H1 (cell line): Measurements from ENCODE around the gene MYOT. TPM values are rescaled to one million over a fixed set of nuclear protein-coding genes. Genes with fewer than 3 reads are reported as not detected.

Experiments
- CTCF ChIA-PET: fragments of 300-600 bp; sonication (Branson Sonifier 250); formaldehyde crosslinking; loops from one replicate; lab custom pipeline; 2021; ENCODE audit not compliant: partially characterized antibody; lab: Charles Lee
- POLR2A ChIA-PET: fragments of 300-600 bp; sonication (Branson Sonifier 250); formaldehyde crosslinking; loops from one replicate; lab custom pipeline; 2021; ENCODE audit warnings: inconsistent platforms; ENCODE audit not compliant: partially characterized antibody; lab: Charles Lee
- DNase-seq, 2 experiments: peaks; one replicate each; pipeline versions ENCODE4 v3.0.0 to v3.0.0-alpha.2; 2010 to 2022; ENCODE audit warnings: low spot score in 2 of 2, low read depth in 1 of 2, mixed read lengths in 1 of 2
- FAIRE-seq: peaks from 2 replicates; lab custom pipeline; 2011; peaks lifted over from hg19 to GRCh38; lab: Jason Lieb, UNC
- H2AFZ ChIP-seq: 2 replicates; pipeline ENCODE4 v1.8.1; 2012; ENCODE audit warnings: low read length, inconsistent platforms
- H2AK5ac ChIP-seq: 2 replicates; pipeline ENCODE4 v1.6.1; 2013; ENCODE audit warnings: low read depth, low read length
- H2BK120ac ChIP-seq: replicated peaks from 2 replicates; pipeline ENCODE3; 2013; ENCODE audit warnings: low read depth, low read length, inconsistent platforms
- H2BK12ac ChIP-seq: 2 replicates; pipeline ENCODE4 v1.6.1; 2013; ENCODE audit warnings: low read depth, low read length
- H2BK15ac ChIP-seq: 2 replicates; pipeline ENCODE4 v1.6.1; 2013; ENCODE audit warnings: low read length
- H2BK20ac ChIP-seq: 2 replicates; pipeline ENCODE4 v1.6.1; 2013; ENCODE audit warnings: low read length
- H2BK5ac ChIP-seq: 2 replicates; pipeline ENCODE4 v1.6.1; 2013; ENCODE audit warnings: low read depth, low read length
- H3K14ac ChIP-seq: 2 replicates; pipeline ENCODE4 v1.6.1; 2013; ENCODE audit warnings: inconsistent platforms; ENCODE audit not compliant: insufficient read length
- H3K18ac ChIP-seq: 2 replicates; pipeline ENCODE4 v1.6.1; 2013; ENCODE audit warnings: low read length; ENCODE audit errors: extremely low read depth
- H3K23ac ChIP-seq: 2 replicates; pipeline ENCODE4 v1.6.1; 2013; ENCODE audit warnings: inconsistent platforms; ENCODE audit not compliant: insufficient read length
- H3K23me2 ChIP-seq: 2 replicates; pipeline ENCODE4 v1.6.1; 2013; ENCODE audit warnings: low read depth, low read length
- H3K27ac ChIP-seq: 2 replicates; pipeline ENCODE4 v1.6.1; 2011; ENCODE audit warnings: low read depth, low read length, inconsistent platforms
- H3K27me3 ChIP-seq, 4 experiments: replicated peaks in 1 of 4; 1 replicate in 1 of 4; 2 replicates in 3 of 4; pipeline versions ENCODE4 v1.6.1 to v1.8.1; 2011 to 2013; ENCODE audit warnings: low read length in 3 of 4, mild to moderate bottlenecking in 3 of 4, inconsistent platforms in 2 of 4, mixed read lengths in 2 of 4, moderate library complexity in 1 of 4; ENCODE audit not compliant: control insufficient read depth in 3 of 4, insufficient read depth in 3 of 4; ENCODE audit errors: extremely low read depth in 1 of 4
- H3K36me3 ChIP-seq, 4 experiments: 2 replicates each; pipeline versions ENCODE4 v1.6.1 to v1.8.1; 2011 to 2013; ENCODE audit warnings: mild to moderate bottlenecking in 4 of 4, low read length in 3 of 4, moderate library complexity in 2 of 4, control low read depth in 1 of 4, inconsistent platforms in 1 of 4; ENCODE audit not compliant: insufficient read depth in 4 of 4, control insufficient read depth in 2 of 4
- H3K4ac ChIP-seq: replicated peaks from 2 replicates; pipeline ENCODE3; 2013; ENCODE audit warnings: low read length, low read depth, mixed read lengths, inconsistent platforms; ENCODE audit not compliant: insufficient read length
- H3K4me1 ChIP-seq, 4 experiments: replicated peaks in 1 of 4; 1 replicate in 1 of 4; 2 replicates in 3 of 4; pipeline versions ENCODE4 v1.6.1 to v1.8.1; 2011 to 2013; ENCODE audit warnings: low read length in 3 of 4, inconsistent platforms in 2 of 4, mixed read lengths in 1 of 4; ENCODE audit not compliant: insufficient read depth in 4 of 4, control insufficient read depth in 3 of 4
- H3K4me2 ChIP-seq, 2 experiments: 2 replicates each; pipeline versions ENCODE4 v1.6.1 to v1.8.1; 2011 to 2013; ENCODE audit warnings: low read depth in 2 of 2, low read length in 2 of 2, control low read depth in 1 of 2, inconsistent platforms in 1 of 2, mild to moderate bottlenecking in 1 of 2; ENCODE audit not compliant: insufficient read depth in 1 of 2
- H3K4me3 ChIP-seq, 4 experiments: fragments of 200-600, 300-600 bp in 1 of 4; sonication (generic), shearing (Covaris generic), sonication (Bioruptor Twin) in 1 of 4; 2 replicates each; pipeline versions ENCODE4 v1.5.1 to v1.8.1; 2011 to 2016; ENCODE audit warnings: low read length in 4 of 4, low read depth in 3 of 4, control low read depth in 2 of 4, inconsistent platforms in 2 of 4, mild to moderate bottlenecking in 2 of 4, mixed read lengths in 1 of 4, moderate library complexity in 1 of 4; ENCODE audit not compliant: insufficient read depth in 2 of 4; ENCODE audit errors: extremely low read depth in 1 of 4
- H3K56ac ChIP-seq: replicated peaks from 2 replicates; pipeline ENCODE3; 2013; ENCODE audit warnings: low read depth, mild to moderate bottlenecking, mixed read lengths, low read length, inconsistent platforms; ENCODE audit not compliant: insufficient read length
- H3K79me1 ChIP-seq: 2 replicates; pipeline ENCODE4 v1.6.1; 2013; ENCODE audit warnings: low read depth, low read length, control low read depth
- H3K79me2 ChIP-seq, 2 experiments: 2 replicates each; pipeline versions ENCODE4 v1.6.1 to v1.8.1; 2012 to 2013; ENCODE audit warnings: low read length in 2 of 2, mild to moderate bottlenecking in 2 of 2, inconsistent platforms in 1 of 2; ENCODE audit not compliant: insufficient read depth in 2 of 2, control insufficient read depth in 1 of 2
- H3K9ac ChIP-seq, 4 experiments: replicated peaks in 1 of 4; 1 replicate in 1 of 4; 2 replicates in 3 of 4; pipeline versions ENCODE4 v1.6.1 to v1.8.1; 2011 to 2013; ENCODE audit warnings: low read depth in 3 of 4, low read length in 3 of 4, control low read depth in 2 of 4, mild to moderate bottlenecking in 2 of 4, moderate library complexity in 2 of 4, inconsistent platforms in 1 of 4; ENCODE audit errors: extremely low read depth in 1 of 4
- H3K9me3 ChIP-seq, 2 experiments: 2 replicates each; pipeline versions ENCODE4 v1.6.1 to v1.8.1; 2012 to 2013; ENCODE audit warnings: mild to moderate bottlenecking in 2 of 2, moderate library complexity in 2 of 2, control low read depth in 1 of 2, inconsistent platforms in 1 of 2, low read depth in 1 of 2, low read length in 1 of 2, mixed read lengths in 1 of 2; ENCODE audit not compliant: insufficient read depth in 2 of 2
- H4K20me1 ChIP-seq, 2 experiments: replicated peaks in 1 of 2; 2 replicates each; pipeline versions ENCODE3 to v1.8.1; 2011 to 2013; ENCODE audit warnings: inconsistent platforms in 2 of 2, low read length in 2 of 2, mild to moderate bottlenecking in 1 of 2; ENCODE audit not compliant: insufficient read depth in 2 of 2, control insufficient read depth in 1 of 2
- H4K5ac ChIP-seq: 2 replicates; pipeline ENCODE4 v1.6.1; 2013; ENCODE audit warnings: low read length, low read depth, mixed read lengths, inconsistent platforms; ENCODE audit not compliant: insufficient read length
- H4K8ac ChIP-seq: 2 replicates; pipeline ENCODE4 v1.8.0; 2013; ENCODE audit warnings: mild to moderate bottlenecking, moderate library complexity, low read length, inconsistent platforms; ENCODE audit not compliant: insufficient read depth; ENCODE audit errors: extremely low read depth
- H4K91ac ChIP-seq: replicated peaks from 2 replicates; pipeline ENCODE3; 2013; ENCODE audit warnings: low read length, mixed read lengths, inconsistent platforms; ENCODE audit not compliant: insufficient read length
- JUND ChIP-seq: IDR thresholded peaks from 2 replicates; pipeline ENCODE4 v1.6.1; 2011; ENCODE audit warnings: mild to moderate bottlenecking, improper control_type of control experiment, low read length
- RBBP5 ChIP-seq: IDR thresholded peaks from 2 replicates; pipeline ENCODE4 v1.7.1; 2012; ENCODE audit warnings: low read depth, mild to moderate bottlenecking, inconsistent platforms, low read length, moderate library complexity, borderline replicate concordance
- WGBS, 2 experiments: shearing (Covaris generic) in 1 of 2; methylation state at CpG; one replicate each; pipeline versions ENCODE4 v1.1.6 to v1.1.7; 2013 to 2015; ENCODE audit warnings: low lambda C conversion rate in 2 of 2, mixed read lengths in 2 of 2, inconsistent platforms in 1 of 2, low coverage in 1 of 2, missing lambda C conversion rate in 1 of 2; ENCODE audit not compliant: insufficient replicate concordance in 2 of 2, insufficient coverage in 1 of 2, insufficient read length in 1 of 2; ENCODE audit errors: extremely low coverage in 1 of 2, missing lambda C conversion rate in 1 of 2; 5-methylcytosine and 5-hydroxymethylcytosine counted together
- polyA plus RNA-seq, 7 experiments: library from polyadenylated mRNA; depleted of rRNA in 3 of 7; stranded (reverse) in 5 of 7; unstranded in 2 of 7; fragments of >200 nt in 5 of 7; fragments of 200-250 nt in 2 of 7; gene quantifications; 1 replicate in 5 of 7; 2 replicates in 1 of 7; 4 replicates in 1 of 7; pipeline versions ENCODE4 v1.2.1 to v1.2.3, GENCODE V29; 2011 to 2013; ENCODE audit warnings: missing spikeins in 2 of 7, mixed read lengths in 2 of 7
- total RNA-seq: library from RNA; stranded (reverse); fragmentation: NEBNext Ultra II Directional; extraction: Animal tissue kit (Norgen Biotek cat#: 25700); gene quantifications from 2 replicates; pipeline ENCODE4 v1.2.1, GENCODE V29; 2021

The MYOT gene
- total and polyA plus RNA-seq, 2 of the 8 experiments (the other 6 are each of a cell fraction or from before 2014, with no cell fraction given) = not detected

DNA sequence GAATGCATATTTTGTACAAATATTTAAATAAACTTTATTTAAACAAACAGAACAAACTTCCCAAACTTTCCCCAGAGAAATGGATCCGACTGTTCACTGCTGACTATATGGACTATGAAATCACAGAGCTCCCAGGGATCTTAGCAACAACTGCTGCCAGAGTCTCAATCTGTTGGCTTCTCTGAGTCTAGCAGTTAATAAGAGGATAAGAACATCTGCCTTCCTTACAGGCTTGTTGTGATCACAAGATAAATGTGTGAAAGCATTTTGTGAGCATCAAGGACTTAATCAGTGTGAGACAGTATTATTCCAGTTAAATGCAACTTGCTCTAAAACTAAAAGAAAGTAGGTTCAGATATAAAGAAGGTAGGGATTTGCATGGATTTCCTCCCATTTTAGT is 31.4 kb upstream of the MYOT start:
- no peak overlapping the region for H2AK5ac ChIP-seq
- H3K79me1 ChIP-seq = no peaks in the 10 kb centered on the region
- ChIA-PET POLR2A (no interaction called here), CTCF (interaction anchor here (1.8 kb wide), 1 partner anchor 206 kb away, joined by 3 read pairs; no protein-coding TSS in a partner anchor)
- no peak overlapping the region for H2BK5ac ChIP-seq
- no peak overlapping the region for H3K4ac ChIP-seq
- no peaks in the 10 kb centered on the region for H3K36me3 ChIP-seq
- H3K23me2 ChIP-seq = no peaks in the 10 kb centered on the region
- H2BK15ac ChIP-seq = no peak overlapping the region
- no peak overlapping the region for H3K9ac ChIP-seq
- H2AFZ ChIP-seq = no peak overlapping the region
- FAIRE-seq = no peak
- no peaks in the 10 kb centered on the region for H3K79me2 ChIP-seq
- DNase-seq = no peak
- no peaks in the 10 kb centered on the region for H3K27me3 ChIP-seq
- H4K20me1 ChIP-seq = no peaks in the 10 kb centered on the region
- H3K4me2 ChIP-seq = no peak overlapping the region
- peaks cover 0 to 10% (median 6%) of the 10 kb centered on the region in 4 experiments; a peak in 3 of 7 replicates for H3K4me1 ChIP-seq
- no peak overlapping the region for H2BK12ac ChIP-seq
- no peak overlapping the region for H4K8ac ChIP-seq
- TF ChIP-seq JUND (no peak), RBBP5 (no peak)
- TF ChIP-seq, all 59 proteins: peak for 0
- no peak overlapping the region for H2BK120ac ChIP-seq
- H3K23ac ChIP-seq = no peak overlapping the region
- H3K4me3 ChIP-seq = no peak overlapping the region
- H3K9me3 ChIP-seq = no peaks in the 10 kb centered on the region
- no peak overlapping the region for H4K5ac ChIP-seq
- H3K18ac ChIP-seq = no peak overlapping the region
- H2BK20ac ChIP-seq = no peak overlapping the region
- H3K27ac ChIP-seq = no peak overlapping the region
- H3K14ac ChIP-seq = no peak overlapping the region
- no peak overlapping the region for H4K91ac ChIP-seq
- WGBS, 2 experiments = 80% methylated on average over 1 of the region's 1 CpG; no CpG with 5 or more reads in 1 of the 2 experiments
- H3K56ac ChIP-seq = no peak overlapping the region
